ENCODE results near the gene SEC22C. TPM values are rescaled to one million over a fixed set of nuclear protein-coding genes. Genes with fewer than 3 reads are reported as not detected.
"Not testable (repeated sequence)": the region's sequence is repeated elsewhere in the genome, so short reads cannot be mapped to it uniquely, and the experiment has no call there.

SEC22C gene
- total RNA-seq, 2 experiments from 2014 or later: 40.0 to 42.3 TPM

- H3K27me3 Mint-ChIP-seq: no peaks in the 10 kb centered on the region
- H3K36me3 Mint-ChIP-seq: peaks cover 42% of the 10 kb centered on the region
- peaks cover 33% of the 10 kb centered on the region for H3K4me1 Mint-ChIP-seq
- peaks cover 3% of the 10 kb centered on the region for H3K9me3 Mint-ChIP-seq
- H3K27ac Mint-ChIP-seq: peak overlapping the region; percentile 26
- H3K4me3 Mint-ChIP-seq: no peak overlapping the region
- no peak for DNase-seq
Observed at GRCh38 chr3:42593635-42594034, 11.9 kb upstream of the SEC22C start.

DNA sequence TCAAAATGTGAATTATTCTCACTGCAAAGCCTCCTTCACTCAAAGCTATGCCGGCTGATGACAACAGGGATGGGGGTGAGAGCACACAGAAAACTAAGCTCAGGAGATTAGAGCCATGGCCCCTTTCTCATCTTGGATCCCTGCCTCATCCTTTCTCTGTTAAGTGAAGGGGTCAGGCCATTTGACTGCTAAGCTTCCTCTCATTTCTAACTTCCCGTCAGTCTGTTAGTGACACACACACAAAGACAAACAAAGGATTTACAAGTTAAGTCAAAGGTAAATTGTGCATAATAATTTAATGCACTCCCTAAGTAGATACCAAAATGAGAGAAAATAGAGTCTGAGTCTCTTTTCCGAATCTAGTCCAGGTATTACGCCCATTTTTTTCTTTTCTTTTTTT, 10.0 kb upstream of the SEC22C start:
- DNase-seq: no peak
- H3K36me3 Mint-ChIP-seq: peaks cover 30% of the 10 kb centered on the region

GRCh38 chr3:42590989-42591756, 9.4 kb upstream of the SEC22C start:
- Mint-ChIP-seq H3K4me3 (peak overlapping the region; percentile 92), H3K9me3 (no peaks in the 10 kb centered on the region), H3K27me3 (no peaks in the 10 kb centered on the region), H3K27ac (peak overlapping the region; percentile 94), H3K4me1 (peaks cover 37% of the 10 kb centered on the region), H3K36me3 (peaks cover 28% of the 10 kb centered on the region)
- DNase-seq: peak; percentile 5

More for the DNA sequence above, 10.0 kb upstream of the SEC22C start:
- no peaks in the 10 kb centered on the region for H3K27me3 Mint-ChIP-seq
- peak overlapping the region; percentile 94 for H3K27ac Mint-ChIP-seq
- H3K9me3 Mint-ChIP-seq: no peaks in the 10 kb centered on the region
- peaks cover 33% of the 10 kb centered on the region for H3K4me1 Mint-ChIP-seq
- H3K4me3 Mint-ChIP-seq: peak overlapping the region; percentile 92

DNA sequence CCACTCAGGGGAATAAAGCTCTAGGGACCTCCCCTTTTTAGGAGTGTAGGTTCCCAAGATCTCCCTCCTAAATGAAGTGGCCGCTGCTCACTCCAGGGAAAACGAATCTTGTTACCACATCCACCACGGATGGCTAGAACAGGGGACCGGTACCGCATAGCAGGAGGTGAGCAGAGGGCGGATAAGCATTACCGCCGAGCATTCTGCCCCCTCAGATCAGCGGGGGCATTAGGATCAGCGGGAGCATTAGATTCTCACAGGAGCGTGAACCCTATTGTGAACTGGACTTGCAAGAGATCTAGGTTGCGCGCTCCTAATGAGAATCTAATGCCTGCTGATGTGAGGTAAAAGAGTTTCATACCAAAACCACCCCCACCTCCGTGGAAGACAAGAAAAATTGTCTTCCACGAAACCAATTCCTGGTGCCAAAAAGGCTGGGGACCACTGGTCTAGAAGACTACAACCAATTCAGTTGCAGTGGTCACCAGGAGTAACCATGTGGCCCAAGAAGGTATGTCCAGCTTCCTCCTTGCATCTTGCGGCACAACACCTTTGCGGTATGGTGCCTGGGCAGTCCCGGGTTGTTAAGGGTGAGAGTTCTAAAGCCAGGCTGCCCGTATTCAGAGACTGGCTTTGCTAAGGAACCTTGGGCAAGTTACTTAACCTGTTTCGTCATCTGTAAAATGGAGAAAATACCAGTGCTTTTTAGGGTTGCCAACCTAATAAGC, 7.8 kb upstream of the SEC22C start:
- Mint-ChIP-seq H3K9me3 (no peaks in the 10 kb centered on the region), H3K36me3 (peaks cover 26% of the 10 kb centered on the region), H3K27me3 (no peaks in the 10 kb centered on the region), H3K27ac (peak overlapping the region; percentile 94), H3K4me1 (peaks cover 38% of the 10 kb centered on the region), H3K4me3 (peak overlapping the region; percentile 92)
- no peak for DNase-seq

- no peak overlapping the region for H3K27ac Mint-ChIP-seq
- H3K27me3 Mint-ChIP-seq: no peaks in the 10 kb centered on the region
- H3K9me3 Mint-ChIP-seq: no peaks in the 10 kb centered on the region
- no peak for DNase-seq
- H3K36me3 Mint-ChIP-seq: peaks cover 20% of the 10 kb centered on the region
- H3K4me3 Mint-ChIP-seq: no peak overlapping the region
- peaks cover 30% of the 10 kb centered on the region for H3K4me1 Mint-ChIP-seq
Observed at GRCh38 chr3:42588625-42589024, 6.9 kb upstream of the SEC22C start.

- Mint-ChIP-seq H3K36me3 (peaks cover 13% of the 10 kb centered on the region), H3K9me3 (no peaks in the 10 kb centered on the region), H3K27me3 (no peaks in the 10 kb centered on the region), H3K4me1 (peaks cover 40% of the 10 kb centered on the region), H3K4me3 (peak overlapping the region; percentile 87), H3K27ac (peak overlapping the region; percentile 95)
- DNase-seq: no peak
Observed at GRCh38 chr3:42582474-42583070, 805 bp upstream of the SEC22C start.

GRCh38 chr3:42581400-42581708, 413 bp downstream of the SEC22C start:
- Mint-ChIP-seq H3K27me3 (no peaks in the 10 kb centered on the region), H3K4me3 (peak overlapping the region; percentile 87), H3K9me3 (no peaks in the 10 kb centered on the region), H3K36me3 (peaks cover 19% of the 10 kb centered on the region), H3K4me1 (peaks cover 43% of the 10 kb centered on the region), H3K27ac (peak overlapping the region; percentile 19)
- DNase-seq: no peak

GRCh38 chr3:42579346-42579745, 2.4 kb downstream of the SEC22C start:
- Mint-ChIP-seq H3K4me1 (peaks cover 38% of the 10 kb centered on the region), H3K36me3 (peaks cover 35% of the 10 kb centered on the region), H3K9me3 (peaks cover 12% of the 10 kb centered on the region)
- not testable (repeated sequence) for H3K4me3 Mint-ChIP-seq, H3K27ac Mint-ChIP-seq, H3K27me3 Mint-ChIP-seq, DNase-seq

GRCh38 chr3:42578054-42578453, 3.7 kb downstream of the SEC22C start:
- Mint-ChIP-seq H3K36me3 (peaks cover 46% of the 10 kb centered on the region), H3K27ac (no peak overlapping the region), H3K4me3 (no peak overlapping the region), H3K4me1 (peaks cover 34% of the 10 kb centered on the region), H3K27me3 (no peaks in the 10 kb centered on the region), H3K9me3 (peaks cover 17% of the 10 kb centered on the region)
- DNase-seq: no peak

DNA sequence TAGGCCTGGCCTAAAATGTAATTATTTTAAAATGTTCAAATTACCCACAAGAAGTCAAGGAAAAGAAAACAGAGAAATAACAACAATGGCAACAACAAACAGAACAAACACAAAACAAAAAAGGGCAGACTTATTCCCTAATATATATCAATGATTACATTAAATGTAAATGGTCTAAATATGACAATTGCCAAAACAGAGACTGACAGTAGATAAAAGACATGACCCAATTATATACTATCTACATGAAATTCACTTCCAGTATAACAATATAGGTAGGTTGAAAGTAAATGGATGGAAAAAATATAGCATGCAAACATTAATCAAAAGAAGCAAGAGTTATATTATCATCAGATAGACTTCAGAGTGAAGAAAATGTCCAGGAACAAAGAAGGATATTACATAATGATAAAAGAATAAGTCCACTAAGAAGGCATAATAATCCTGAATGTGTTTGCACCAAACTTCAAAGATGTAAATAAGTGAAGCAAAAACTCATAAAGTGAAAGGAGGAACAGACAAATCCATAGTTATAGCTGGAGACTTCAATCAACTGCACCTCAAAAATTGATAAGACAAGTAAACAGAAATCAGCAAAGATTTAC, 6.5 kb downstream of the SEC22C start:
- no peak overlapping the region for H3K27ac Mint-ChIP-seq

DNA sequence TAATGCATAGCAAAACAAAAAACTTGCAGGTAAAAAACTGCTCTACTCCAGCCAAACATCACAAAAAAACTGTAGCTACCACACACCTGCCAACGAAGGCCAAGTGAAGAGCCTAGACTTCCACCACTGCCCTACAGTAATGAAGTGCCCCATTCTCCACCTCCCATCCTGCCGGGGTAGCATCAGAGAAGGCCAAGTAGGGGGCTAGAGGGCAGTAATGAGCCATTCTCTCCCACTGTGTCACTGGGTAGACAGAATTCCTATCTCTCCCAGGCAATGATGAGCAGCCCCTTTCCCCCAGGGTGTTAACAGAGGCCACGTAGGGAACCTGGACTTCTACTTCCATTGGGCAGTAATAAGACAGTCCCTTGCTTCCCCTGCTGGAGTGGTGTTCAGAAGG, 9.5 kb downstream of the SEC22C start:
- no peak overlapping the region for H3K4me3 Mint-ChIP-seq
- H3K27me3 Mint-ChIP-seq: no peaks in the 10 kb centered on the region
- peaks cover 17% of the 10 kb centered on the region for H3K9me3 Mint-ChIP-seq
- peaks cover 8% of the 10 kb centered on the region for H3K4me1 Mint-ChIP-seq
- H3K27ac Mint-ChIP-seq: no peak overlapping the region
- DNase-seq: peak; percentile 8
- peaks cover 45% of the 10 kb centered on the region for H3K36me3 Mint-ChIP-seq

More for the DNA sequence above, 6.5 kb downstream of the SEC22C start:
- Mint-ChIP-seq H3K4me3 (no peak overlapping the region), H3K4me1 (peaks cover 20% of the 10 kb centered on the region), H3K27me3 (no peaks in the 10 kb centered on the region), H3K9me3 (peaks cover 17% of the 10 kb centered on the region), H3K36me3 (peaks cover 54% of the 10 kb centered on the region)
- no peak for DNase-seq

GRCh38 chr3:42569593-42570142, 12.1 kb downstream of the SEC22C start:
- peaks cover 8% of the 10 kb centered on the region for H3K9me3 Mint-ChIP-seq
- no peak overlapping the region for H3K27ac Mint-ChIP-seq
- H3K36me3 Mint-ChIP-seq: peaks cover 32% of the 10 kb centered on the region
- H3K27me3 Mint-ChIP-seq: no peaks in the 10 kb centered on the region
- DNase-seq: no peak
- H3K4me1 Mint-ChIP-seq: peaks cover 3% of the 10 kb centered on the region
- H3K4me3 Mint-ChIP-seq: no peak overlapping the region

- no peak overlapping the region for H3K27ac Mint-ChIP-seq
- no peaks in the 10 kb centered on the region for H3K27me3 Mint-ChIP-seq
Observed at GRCh38 chr3:42562047-42562907, 19.5 kb downstream of the SEC22C start.

GRCh38 chr3:42557854-42558253, 23.9 kb downstream of the SEC22C start:
- Mint-ChIP-seq H3K27me3 (no peaks in the 10 kb centered on the region), H3K36me3 (peaks cover 28% of the 10 kb centered on the region), H3K4me3 (no peak overlapping the region), H3K27ac (no peak overlapping the region), H3K4me1 (peaks cover 19% of the 10 kb centered on the region), H3K9me3 (no peaks in the 10 kb centered on the region)
- DNase-seq: no peak

More at GRCh38 chr3:42562047-42562907, 19.5 kb downstream of the SEC22C start:
- peaks cover 3% of the 10 kb centered on the region for H3K4me1 Mint-ChIP-seq
- no peak overlapping the region for H3K4me3 Mint-ChIP-seq
- no peak for DNase-seq
- peaks cover 15% of the 10 kb centered on the region for H3K36me3 Mint-ChIP-seq
- H3K9me3 Mint-ChIP-seq: no peaks in the 10 kb centered on the region

All from activated naive CD8-positive, alpha-beta T cell treated with anti-CD3 and anti-CD28 coated beads for 36 hours (primary cell).